ENCODE measurements around the gene MICAL1.

Gene MICAL1

DNA sequence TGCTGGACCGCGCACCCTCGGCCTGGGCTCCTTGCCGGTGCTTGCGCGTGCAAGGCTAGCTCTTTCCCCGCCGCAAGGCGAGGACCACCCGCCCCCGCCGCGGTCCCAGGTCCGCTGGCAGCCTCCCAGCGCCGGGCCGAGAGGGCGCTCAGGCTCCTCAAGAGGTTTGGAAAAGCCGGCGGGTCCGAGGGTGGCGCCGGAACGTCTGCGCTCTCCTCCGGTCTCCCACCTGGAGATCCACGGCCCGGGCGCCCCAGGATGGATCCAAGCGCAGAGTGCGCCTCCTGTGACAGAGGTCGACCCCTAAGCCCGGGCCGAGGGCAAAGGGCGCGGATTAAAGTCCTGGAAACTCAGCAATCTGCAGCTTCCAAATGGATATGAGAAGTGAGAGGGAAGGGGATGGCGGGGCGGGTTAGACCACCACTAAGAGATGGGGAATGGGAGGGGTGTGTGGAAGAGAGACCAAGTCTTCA, 575 bp upstream of the MICAL1 start:
- DNase-seq: no peak

DNA sequence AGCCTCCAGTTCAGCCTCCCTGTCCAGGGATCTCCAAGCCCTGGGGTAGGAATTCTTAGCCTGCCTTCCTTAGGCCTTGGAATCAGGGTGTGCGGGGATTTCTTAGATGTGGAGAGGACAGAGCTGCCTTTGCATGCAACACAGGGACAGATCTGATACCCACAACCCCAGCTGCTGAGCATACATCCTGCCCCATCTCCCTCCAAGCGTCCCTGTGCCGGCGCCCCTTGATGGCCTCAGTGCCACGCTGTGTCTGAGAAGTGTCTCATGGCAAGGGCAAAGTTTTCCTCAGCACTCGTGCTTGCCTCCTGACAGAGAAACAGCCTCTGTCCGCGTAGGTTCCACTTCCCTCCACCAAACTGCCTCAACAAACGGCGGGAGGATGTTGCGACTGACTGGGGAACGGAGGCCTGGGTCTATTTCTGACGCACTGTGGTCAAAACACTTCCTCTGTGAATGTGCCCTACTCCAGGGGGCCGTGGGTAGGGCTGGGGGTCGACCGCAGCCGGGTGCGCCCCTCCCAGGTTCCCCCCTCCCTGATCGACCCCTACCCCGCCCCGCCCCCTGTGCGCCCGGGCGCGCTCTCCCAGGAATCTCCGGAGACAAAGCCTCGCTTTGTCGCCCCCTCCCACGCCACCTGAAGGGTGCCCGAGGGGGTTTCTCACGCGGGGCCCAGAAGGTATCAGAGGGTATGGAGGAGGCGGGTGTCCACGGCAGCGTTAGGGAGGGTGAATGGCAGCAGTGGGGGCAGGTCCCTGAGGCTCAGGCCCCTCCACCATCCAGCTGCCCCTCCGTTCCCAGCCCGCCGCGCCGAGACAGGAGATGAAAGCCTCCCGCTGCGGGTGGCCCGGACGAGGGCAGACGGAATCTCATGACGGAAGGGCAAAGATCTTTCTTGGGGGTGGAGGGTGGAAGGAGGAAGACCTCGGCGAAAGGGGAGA, 806 bp downstream of the MICAL1 start:
- peak in 31 of 56 donors; percentile 18 to 68 (median 38) for DNase-seq

DNA sequence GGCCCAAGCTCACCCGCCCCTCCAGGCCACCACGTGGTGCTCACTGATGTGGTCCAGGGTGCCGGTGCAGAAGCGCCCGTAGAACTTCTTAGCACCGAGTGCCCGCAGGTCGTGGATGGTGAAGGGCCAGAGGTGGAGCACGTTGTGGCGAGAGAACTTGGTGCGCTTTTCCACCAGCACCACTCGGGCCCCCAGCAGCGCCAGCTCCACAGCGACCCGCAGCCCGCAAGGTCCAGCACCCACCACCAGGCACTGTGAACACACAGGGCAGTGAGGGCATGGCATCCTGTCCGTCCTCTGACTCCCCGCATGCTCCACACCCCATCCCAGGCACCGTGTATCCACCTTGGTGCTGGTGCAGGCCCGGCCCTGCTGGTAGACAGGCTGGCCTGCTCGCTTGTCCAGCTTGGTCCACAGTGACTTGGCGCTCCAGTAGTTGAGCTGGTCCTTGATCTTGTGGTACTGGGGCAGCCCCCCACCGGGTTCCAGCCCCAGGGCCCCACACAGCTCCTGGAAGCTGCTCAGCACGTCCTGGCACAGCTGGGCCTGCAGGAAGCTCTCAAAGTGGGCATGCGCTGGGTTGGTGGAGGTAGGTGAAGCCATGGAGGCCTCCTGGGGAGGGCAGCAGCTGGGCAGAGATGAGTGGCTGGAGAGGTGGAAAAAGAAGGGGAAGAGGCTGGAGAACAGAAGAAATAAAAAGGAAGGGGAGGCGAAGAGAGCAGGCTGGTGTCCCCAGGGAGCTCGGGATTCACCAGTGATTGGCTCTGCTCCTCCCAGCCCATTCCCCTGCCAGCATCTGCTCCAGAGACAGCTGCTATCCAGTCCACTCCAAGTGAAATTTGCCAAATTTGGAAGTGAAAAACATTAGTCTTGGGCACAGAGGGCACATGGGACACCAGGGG, 1.7 kb downstream of the MICAL1 start:
- DNase-seq: no peak

DNA sequence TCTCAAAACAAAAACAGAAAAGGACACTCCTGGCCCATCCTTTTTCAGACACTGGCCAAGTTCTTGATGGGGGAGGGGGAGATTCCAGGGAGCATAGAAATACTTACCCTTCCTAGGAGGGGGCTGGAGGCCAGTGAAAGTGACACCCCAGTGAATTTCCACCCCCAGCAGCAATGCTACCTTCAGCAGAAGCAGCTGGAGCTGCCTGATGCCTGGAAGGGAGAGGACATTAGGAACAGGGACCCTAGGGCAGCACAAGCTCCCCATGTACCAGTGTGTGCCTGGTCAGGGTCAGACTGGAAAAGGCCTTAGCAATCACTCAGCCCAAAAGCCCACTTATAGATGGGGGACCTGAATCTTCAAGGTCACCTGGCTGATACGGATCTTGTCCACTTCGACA, 2.4 kb downstream of the MICAL1 start:
- no peak for DNase-seq

DNA sequence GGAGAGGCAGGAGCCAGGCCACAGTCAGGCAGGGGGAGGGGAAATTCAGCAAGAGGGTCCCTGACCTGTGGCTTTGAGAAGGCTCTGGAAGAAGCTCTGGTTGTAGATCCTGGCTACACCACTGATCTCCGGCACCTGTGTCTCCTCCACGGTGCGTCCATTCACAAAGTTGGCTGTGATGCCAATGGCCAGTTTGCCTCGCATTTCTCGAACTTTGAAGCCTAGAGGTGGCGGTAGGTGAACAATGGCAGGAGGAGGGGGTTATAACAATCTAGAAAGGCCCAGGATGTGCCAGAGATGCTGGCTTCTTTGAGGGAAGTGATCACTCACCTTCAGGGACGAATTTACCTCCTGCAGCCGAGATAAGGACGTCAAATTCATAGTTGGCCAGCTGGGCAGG, 3.4 kb downstream of the MICAL1 start:
- DNase-seq: no peak

DNA sequence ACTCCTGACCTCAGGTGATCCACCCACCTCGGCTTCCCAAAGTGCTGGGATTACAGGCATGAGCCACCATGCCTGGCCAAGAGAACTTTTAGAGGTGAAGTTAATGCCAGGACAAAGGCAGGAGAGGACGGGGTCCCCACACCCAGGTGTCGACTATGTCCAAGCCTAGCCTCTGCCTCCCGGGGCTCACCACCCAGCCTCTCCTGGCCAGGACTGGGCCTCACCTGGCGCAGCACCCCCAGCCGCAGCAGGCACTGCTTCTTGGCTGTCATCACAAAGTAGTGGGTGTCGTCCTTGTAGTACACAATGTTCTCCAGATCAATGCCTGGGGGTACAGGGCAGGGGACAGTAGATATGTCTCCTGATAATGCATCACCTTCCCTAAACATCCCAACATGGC, 4.2 kb downstream of the MICAL1 start:
- DNase-seq: no peak

DNA sequence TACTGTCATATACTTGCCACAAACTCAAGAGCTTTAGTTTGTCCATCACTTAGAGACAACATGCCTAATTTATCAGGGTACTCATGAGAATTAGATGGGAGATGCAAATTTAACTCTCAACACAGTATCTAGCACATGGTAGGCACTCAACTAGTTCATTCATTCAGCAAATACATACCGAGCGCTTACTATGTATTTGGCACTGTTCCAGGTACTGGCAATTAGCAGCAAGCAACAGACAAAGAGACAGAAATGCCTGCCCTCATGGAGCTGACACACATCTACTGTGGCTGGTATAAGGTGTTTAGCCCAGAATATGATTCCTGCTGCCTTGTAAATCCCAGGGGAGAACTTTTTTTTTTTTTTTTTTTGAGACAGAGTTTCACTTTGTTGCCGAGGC, 4.8 kb downstream of the MICAL1 start:
- no peak for DNase-seq

DNA sequence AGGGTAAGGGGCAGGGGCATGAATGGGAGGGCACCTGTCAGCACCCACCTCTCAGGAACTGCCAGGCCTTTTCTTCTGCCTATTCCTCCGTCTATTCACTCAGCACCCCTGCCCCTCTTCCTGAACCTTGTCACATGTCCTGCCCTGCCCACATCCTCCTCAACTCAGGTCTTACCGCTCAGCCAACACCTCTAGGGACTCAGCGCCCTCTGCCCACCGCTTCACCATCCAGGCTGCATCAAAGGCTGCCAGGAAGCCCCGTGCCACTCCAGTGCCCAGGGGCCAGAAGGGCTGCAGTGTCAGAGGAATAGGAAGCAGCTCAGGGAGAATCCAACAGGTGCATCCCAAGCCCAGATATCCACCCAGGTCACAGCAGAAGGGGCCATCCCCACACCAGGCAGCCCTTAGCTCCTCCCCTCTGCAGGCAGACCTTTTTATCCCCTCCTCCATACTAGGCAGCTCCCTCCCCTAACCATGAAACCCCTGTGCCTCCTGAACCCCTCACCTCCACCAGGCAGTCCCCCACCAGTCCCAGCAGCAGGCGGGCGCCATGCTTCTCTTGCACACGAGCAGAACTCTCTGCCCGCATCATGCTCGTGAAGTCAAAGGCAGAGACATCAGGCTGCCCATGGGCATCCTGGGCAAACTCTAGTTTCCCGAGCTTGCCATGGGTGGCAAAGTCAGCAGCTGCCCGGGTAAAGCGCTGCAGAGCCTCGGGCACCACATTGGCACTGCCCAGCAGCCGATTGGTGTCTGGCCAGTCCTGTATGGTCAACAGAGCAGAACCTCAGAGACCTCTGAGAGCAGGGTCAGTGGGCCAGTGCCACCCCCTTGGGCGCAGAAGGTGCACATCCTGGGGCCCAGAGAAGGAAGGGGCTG, 5.5 kb downstream of the MICAL1 start:
- no peak for DNase-seq

DNA sequence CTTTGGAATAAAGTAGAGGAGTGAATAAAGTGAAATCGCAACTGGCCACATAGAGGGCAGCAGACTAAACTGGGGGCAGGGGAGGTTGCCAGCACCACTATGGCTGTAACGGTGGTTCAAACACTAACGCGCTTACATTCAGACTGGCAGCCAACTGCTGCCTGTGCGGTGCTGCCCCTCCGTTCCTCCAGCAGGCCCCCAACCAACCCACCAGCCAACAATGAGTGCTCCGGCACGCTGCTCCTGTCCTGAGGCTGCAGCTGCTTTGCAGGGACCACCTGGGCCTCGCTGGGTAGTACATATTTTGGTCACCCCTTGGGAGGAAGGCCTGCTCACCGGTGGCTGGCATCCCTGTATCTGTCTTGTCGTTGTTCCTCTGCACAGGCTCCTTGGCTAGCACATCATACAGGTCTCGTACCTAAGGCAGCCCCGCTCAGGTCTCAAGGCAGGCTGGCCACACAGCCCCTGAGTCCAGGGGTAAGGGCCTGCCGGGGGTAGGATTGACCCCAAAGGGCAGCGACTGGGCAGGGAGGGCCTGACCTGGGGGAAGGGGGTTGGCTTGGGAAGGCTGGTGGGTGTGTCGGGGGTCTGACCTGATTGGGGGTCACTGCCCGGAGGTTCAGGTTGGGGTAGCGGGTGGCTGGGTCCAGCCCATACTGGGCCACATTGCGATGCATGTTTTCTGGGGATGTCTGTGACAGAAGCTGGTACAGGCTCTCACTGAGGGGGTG, 6.3 kb downstream of the MICAL1 start:
- no peak for DNase-seq

DNA sequence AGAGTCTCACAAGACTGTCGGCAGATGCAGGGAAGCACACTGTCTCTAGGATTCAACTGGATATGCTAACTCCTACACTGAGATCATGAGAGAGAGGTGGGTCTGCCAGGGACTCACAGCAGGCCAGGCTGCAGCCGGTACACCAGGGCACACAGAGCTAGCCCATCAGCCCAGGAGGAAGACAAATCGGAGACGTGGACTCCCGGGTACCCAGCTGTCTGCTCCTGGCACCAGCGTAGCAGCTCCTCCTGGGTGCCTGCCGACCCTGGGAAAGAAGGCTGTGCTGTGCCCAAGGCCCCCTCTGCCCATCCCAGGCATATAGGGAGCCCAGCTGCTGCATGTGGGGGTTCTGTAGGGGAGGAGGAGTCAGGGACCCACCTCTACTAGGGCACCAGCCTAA, 7.0 kb downstream of the MICAL1 start:
- DNase-seq: no peak

DNA sequence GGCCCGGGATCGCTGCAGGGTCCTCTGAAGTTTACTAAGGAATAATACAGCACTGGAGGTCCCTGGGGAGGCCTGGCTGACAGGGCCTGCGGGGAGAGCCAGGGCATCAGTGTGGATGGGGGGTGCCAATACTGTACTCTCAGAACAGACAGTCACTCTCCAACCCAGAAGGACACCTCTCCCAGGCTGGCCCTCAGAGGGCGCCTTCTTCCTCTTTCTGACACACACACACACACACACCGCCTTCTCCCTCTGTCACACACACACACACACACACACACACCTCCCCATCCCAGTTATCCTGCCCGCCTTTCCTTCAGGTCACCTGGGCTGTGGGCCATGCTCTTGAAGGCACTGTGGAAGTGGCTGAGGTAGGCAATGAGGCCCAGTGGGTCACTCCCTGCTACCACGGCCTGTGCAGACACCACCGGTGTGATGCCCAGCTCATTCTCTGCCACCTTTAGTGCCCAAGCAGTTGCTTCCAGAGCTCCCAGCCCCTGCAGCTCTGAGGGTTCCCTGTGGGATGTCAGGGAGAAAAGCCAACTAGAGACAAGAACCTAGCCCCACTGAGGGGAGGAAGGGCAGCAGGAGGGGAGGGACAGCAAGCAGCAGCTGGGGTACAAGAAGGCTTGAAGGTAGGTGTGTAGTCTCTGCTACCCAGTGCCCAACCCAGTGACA, 7.6 kb downstream of the MICAL1 start:
- no peak for DNase-seq

DNA sequence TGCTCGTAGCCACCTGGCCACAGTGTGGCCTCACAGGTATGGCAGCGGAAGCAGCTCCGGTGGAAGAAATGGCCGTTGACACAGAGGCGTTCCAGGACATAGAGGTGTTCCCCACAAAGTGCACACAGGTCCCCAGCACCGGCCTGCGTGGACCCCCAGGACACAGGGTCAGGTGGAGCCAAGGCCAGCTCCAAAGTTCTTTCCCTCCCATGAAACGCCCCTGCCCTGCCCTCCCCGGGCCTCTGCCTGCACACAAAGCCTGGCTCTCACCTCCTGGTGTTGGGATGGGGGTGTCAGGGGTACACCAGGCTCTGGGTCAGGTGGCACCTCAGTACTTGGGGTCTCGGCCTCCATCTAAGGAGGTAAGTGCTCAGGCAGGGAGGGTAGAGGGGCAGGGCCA, 8.5 kb downstream of the MICAL1 start:
- DNase-seq: no peak

DNA sequence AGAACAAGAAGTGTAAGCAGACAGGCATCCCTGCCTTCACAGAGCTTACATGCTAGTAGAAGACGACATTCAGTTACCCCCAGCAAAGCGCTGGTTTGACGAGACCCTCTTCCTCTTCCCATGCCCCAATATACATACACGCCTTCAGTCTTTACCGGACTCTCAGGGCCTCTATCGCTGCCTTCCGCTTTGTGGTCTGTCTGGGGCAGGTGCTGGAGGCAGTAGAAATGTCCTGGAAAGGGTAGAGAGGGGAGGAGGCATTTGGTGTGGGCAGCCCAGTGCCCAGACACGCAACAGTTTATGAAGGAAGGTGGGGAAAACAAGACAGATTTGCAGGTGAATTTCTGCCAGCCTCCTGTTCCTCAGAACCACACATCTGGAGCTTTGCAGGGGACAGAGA, 9.0 kb downstream of the MICAL1 start:
- no peak for DNase-seq

DNA sequence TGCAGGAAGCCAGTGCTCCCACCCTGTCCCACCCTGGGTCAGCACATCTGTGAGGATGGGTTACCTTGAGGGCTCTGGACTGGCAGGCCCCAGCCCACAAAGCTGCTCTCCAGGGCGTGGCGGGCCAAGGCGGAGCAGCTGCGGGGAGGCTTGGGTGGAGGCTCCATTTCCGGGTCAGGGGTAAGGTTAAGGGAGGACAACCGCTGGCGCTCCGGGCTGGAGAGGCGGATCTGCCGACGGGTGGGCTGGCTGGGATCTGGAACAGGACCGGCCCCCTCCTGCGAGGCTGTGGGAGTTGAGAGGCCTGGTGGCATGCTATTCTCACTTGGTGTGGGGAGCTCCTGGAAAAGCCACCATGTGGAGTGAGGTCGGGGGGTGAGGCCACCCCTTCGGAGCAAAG, 9.5 kb downstream of the MICAL1 start:
- no peak for DNase-seq

DNA sequence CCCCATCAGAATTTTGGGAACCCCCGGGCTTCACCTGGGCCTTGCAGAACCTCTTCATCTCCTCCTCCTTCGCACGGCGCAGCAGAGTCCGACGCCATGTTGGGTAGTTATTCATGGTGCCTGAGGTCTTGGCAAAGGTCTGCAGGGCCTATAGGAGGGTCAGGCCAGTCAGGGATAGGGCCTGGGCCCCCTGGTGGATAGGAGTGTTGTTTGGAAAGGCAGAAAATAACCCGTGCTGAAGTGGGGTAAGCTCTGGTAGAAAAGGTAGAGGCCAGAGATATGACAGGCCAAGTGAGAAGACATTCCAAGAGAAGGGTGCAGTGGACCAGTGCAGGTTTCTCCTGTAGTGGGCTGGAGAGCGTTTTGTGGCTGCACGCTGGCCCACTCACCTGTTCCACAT, 10.2 kb downstream of the MICAL1 start:
- no peak for DNase-seq

DNA sequence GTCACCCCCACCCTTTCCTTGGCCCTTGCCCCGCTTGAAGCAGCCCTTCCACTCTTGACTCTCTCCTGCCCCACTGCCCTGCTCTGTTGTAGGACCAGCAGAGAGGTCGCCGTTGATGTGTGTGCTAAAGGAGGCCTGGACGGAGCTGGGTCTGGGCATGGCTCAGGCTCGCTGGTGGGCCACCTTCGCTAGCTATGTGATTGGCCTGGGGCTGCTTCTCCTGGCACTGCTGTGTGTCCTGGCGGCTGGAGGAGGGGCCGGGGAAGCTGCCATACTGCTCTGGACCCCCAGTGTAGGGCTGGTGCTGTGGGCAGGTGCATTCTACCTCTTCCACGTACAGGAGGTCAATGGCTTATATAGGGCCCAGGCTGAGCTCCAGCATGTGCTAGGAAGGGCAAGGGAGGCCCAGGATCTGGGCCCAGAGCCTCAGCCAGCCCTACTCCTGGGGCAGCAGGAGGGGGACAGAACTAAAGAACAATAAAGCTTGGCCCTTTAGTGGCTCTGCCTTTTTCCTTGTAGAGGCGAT, 12.1 kb downstream of the MICAL1 start:
- DNase-seq: no peak

DNA sequence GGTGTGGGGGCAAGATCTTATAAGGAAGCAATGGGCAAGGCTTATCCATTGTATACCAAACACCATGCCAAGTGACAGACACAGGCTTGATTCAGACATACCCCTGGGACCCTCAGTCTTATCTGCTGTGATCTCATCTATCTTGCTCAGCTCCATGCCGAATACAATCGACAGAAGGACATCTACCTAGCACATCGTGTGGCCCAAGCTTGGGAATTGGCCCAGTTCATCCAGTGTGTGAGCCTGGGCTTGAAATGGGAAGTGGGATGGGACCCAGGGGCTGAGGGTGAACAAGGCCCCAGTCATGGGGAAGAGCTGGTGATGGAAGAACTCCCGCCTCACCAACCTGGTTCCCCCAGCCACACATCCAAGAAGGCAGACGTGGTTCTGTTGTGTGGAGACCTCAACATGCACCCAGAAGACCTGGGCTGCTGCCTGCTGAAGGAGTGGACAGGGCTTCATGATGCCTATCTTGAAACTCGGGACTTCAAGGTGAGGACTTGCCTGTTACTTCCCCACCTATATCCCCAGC, 13.1 kb downstream of the MICAL1 start:
- DNase-seq: no peak

DNA sequence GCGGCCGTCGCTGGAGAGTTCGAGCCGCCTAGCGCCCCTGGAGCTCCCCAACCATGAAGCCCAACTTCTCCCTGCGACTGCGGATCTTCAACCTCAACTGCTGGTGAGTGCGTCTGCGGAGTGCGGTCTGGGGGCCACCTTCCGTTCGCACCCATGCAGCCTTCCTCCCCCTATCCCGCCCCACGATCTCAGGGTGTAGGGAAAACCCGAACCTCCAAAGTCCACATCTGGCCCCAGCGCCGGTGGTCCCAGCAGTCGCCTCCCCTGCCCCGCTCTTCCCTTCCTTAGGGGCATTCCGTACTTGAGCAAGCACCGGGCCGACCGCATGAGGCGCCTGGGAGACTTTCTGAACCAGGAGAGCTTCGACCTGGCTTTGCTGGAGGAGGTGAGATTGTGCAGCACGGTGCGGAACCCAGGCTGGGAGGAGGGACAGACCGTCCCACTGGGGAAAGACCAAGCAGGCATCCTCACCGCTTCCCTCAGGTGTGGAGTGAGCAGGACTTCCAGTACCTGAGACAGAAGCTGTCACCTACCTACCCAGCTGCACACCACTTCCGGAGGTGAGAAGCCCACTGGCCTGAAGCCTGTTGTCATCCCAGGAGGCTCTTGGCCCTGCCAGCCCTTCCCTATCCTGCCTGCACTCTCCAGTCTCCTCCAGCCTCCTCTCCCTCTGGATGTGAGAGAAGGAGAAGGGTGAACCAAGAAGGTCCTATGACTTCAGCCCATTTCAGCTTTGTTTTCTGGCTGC, 14.3 kb downstream of the MICAL1 start:
- peak in 4 of 56 donors; percentile 29 to 63 (median 41) for DNase-seq
